ENCODE results near the gene ZNF440.
"Not testable (repeated sequence)": the region's sequence is repeated elsewhere in the genome, so short reads cannot be mapped to it uniquely, and the experiment has no call there.

- TF ChIP-seq CTCF, POLR2A (IDR thresholded peaks at IDR 0.05): not testable (repeated sequence)
Observed at GRCh38 chr19:11847615-11848014, 33.5 kb downstream of the ZNF440 start.
